HCT116 (cell line): ENCODE results near the gene ALG1. TPM values are rescaled to one million over a fixed set of nuclear protein-coding genes. Genes with fewer than 3 reads are reported as not detected.

Experiments used
- ATAC-seq: fragments of 200-7000 bp; cut with Tn5 transposase; 2 replicates; pipeline ENCODE4 v1.9.1; 2020; ENCODE audit warnings: mild to moderate bottlenecking, moderate library complexity
- BruUV-seq: library from RNA; stranded (reverse); fragments of 400-500 nt; replicated peaks from 2 replicates; lab custom pipeline; 2021; lab: Mats Ljungman, UMichigan
- CTCF ChIA-PET: fragments of 300-600 bp; sonication (Branson Sonifier 250); formaldehyde crosslinking; loops from one replicate; lab custom pipeline; 2021; ENCODE audit warnings: antibody characterized with exemption; lab: Charles Lee
- POLR2A ChIA-PET: fragments of 300-600, 350-600 bp; sonication (Branson Sonifier 250); formaldehyde crosslinking; loops from one replicate; lab custom pipeline; 2021; ENCODE audit warnings: antibody characterized with exemption; lab: Charles Lee
- RAD21 ChIA-PET, 2 experiments: fragments of 300-600 bp; sonication (Branson Sonifier 250); formaldehyde crosslinking; loops; one replicate each; lab custom pipeline; 2023; ENCODE audit warnings: low total read pairs in 2 of 2; ENCODE audit not compliant: uncharacterized antibody in 2 of 2, unreplicated experiment in 2 of 2, low non-redundant PET in 1 of 2; lab: Charles Lee
- DNase-seq: peaks from one replicate; pipeline ENCODE4 v3.0.0-alpha.2; 2010; ENCODE audit warnings: low read depth, low spot score
- H2AFZ ChIP-seq: fragments of 200-600 bp; shearing (Covaris generic), sonication (generic); 2 replicates; pipeline ENCODE4 v1.6.1; 2017; ENCODE audit warnings: low read depth, mixed run types, mixed read lengths, antibody characterized with exemption, low read length; ENCODE audit not compliant: poor library complexity, severe bottlenecking
- H3K27ac ChIP-seq: 2 replicates; pipeline ENCODE4 v1.5.1; 2012; ENCODE audit warnings: low read depth, low read length
- H3K27me3 ChIP-seq: fragments of 200-600 bp; sonication (generic); 2 replicates; pipeline ENCODE4 v1.6.1; 2016; ENCODE audit warnings: mixed run types, low read length, mixed read lengths; ENCODE audit not compliant: insufficient read depth
- H3K36me3 ChIP-seq, 2 experiments: fragments of 200-500 bp in 1 of 2; fragments of 200-600 bp in 1 of 2; sonication (Bioruptor generic) in 1 of 2; sonication (generic) in 1 of 2; 2 replicates each; pipeline versions ENCODE4 v1.5.1 to v1.6.1; 2014 to 2016; ENCODE audit warnings: low read length in 2 of 2, inconsistent platforms in 1 of 2, mixed read lengths in 1 of 2, mixed run types in 1 of 2; ENCODE audit not compliant: insufficient read depth in 2 of 2, control insufficient read depth in 1 of 2
- H3K4me1 ChIP-seq, 2 experiments: fragments of 200-600 bp in 1 of 2; sonication (generic) in 1 of 2; 2 replicates each; pipeline versions ENCODE4 v1.5.1 to v1.6.1; 2012 to 2017; ENCODE audit warnings: low read length in 2 of 2, inconsistent platforms in 1 of 2, mild to moderate bottlenecking in 1 of 2, mixed read lengths in 1 of 2, mixed run types in 1 of 2, moderate library complexity in 1 of 2; ENCODE audit not compliant: insufficient read depth in 2 of 2, control insufficient read depth in 1 of 2
- H3K4me2 ChIP-seq: fragments of 200-600 bp; sonication (generic); 2 replicates; pipeline ENCODE4 v1.6.1; 2017; ENCODE audit warnings: mixed run types, low read length, mixed read lengths
- H3K4me3 ChIP-seq, 2 experiments: fragments of 200-600 bp in 1 of 2; sonication (generic) in 1 of 2; replicated peaks in 1 of 2; 2 replicates each; pipeline ENCODE4 v1.5.1; 2011 to 2016; ENCODE audit warnings: low read length in 2 of 2, control low read depth in 1 of 2, low read depth in 1 of 2, mild to moderate bottlenecking in 1 of 2, mixed read lengths in 1 of 2, mixed run types in 1 of 2
- H3K79me2 ChIP-seq: fragments of 200-600 bp; sonication (generic); 2 replicates; pipeline ENCODE4 v1.6.1; 2017; ENCODE audit warnings: mild to moderate bottlenecking, mixed run types, low read length, moderate library complexity, mixed read lengths; ENCODE audit not compliant: insufficient read depth
- H3K9ac ChIP-seq: fragments of 200-600 bp; sonication (generic); 2 replicates; pipeline ENCODE4 v1.6.1; 2016; ENCODE audit warnings: low read length, mixed read lengths
- H3K9me2 ChIP-seq: fragments of 200-600 bp; sonication (generic), shearing (Covaris generic); 2 replicates; pipeline ENCODE4 v1.6.1; 2017; ENCODE audit warnings: mixed run types, mild to moderate bottlenecking, moderate library complexity; ENCODE audit not compliant: insufficient read depth
- H3K9me3 ChIP-seq, 2 experiments: fragments of 200-500 bp in 1 of 2; fragments of 200-600 bp in 1 of 2; sonication (Bioruptor generic) in 1 of 2; sonication (generic) in 1 of 2; 2 replicates each; pipeline ENCODE4 v1.6.1; 2014 to 2017; ENCODE audit warnings: low read length in 2 of 2, mixed read lengths in 2 of 2, inconsistent platforms in 1 of 2, low read depth in 1 of 2, mild to moderate bottlenecking in 1 of 2, mixed run types in 1 of 2, moderate library complexity in 1 of 2; ENCODE audit not compliant: control insufficient read depth in 1 of 2, insufficient read depth in 1 of 2
- H4K20me1 ChIP-seq: fragments of 200-600 bp; sonication (generic), shearing (Covaris generic); 2 replicates; pipeline ENCODE4 v1.6.1; 2017; ENCODE audit warnings: mixed run types, mild to moderate bottlenecking, moderate library complexity; ENCODE audit not compliant: insufficient read depth
- CBX3 ChIP-seq: IDR thresholded peaks from 2 replicates; pipeline ENCODE4 v1.6.1; 2012; ENCODE audit warnings: low read depth
- CEBPB ChIP-seq: IDR thresholded peaks from 2 replicates; pipeline ENCODE4 v1.6.1; 2012; ENCODE audit warnings: low read depth
- EZH2 ChIP-seq: fragments of 200-600 bp; sonication (generic); IDR thresholded peaks from 2 replicates; pipeline ENCODE4 v1.6.1; 2017; ENCODE audit warnings: antibody characterized with exemption, mixed run types
- EZH2phosphoT487 ChIP-seq: fragments of 200-600 bp; IDR thresholded peaks from 2 replicates; pipeline ENCODE4 v1.6.1; 2018; ENCODE audit warnings: antibody characterized with exemption, borderline replicate concordance
- JUND ChIP-seq: IDR thresholded peaks from 2 replicates; pipeline ENCODE4 v1.6.1; 2012
- POLR2A ChIP-seq: IDR thresholded peaks from 2 replicates; pipeline ENCODE4 v1.7.0; 2011; ENCODE audit warnings: borderline replicate concordance; ENCODE audit not compliant: insufficient read depth, insufficient read length; ENCODE audit errors: extremely low read depth
- RAD21 ChIP-seq: IDR thresholded peaks from 2 replicates; pipeline ENCODE4 v1.6.1; 2012; ENCODE audit warnings: low read depth, mild to moderate bottlenecking
- SIN3A ChIP-seq: IDR thresholded peaks from 2 replicates; pipeline ENCODE4 v1.6.1; 2012; ENCODE audit warnings: low read depth
- SP1 ChIP-seq: IDR thresholded peaks from 2 replicates; pipeline ENCODE4 v1.6.1; 2012; ENCODE audit warnings: low read depth
- SRF ChIP-seq: IDR thresholded peaks from 2 replicates; pipeline ENCODE4 v1.6.1; 2012; ENCODE audit warnings: low read depth
- TCF7L2 ChIP-seq: IDR thresholded peaks from 2 replicates; pipeline ENCODE4 v1.7.0; 2011; ENCODE audit warnings: borderline replicate concordance, inconsistent platforms; ENCODE audit not compliant: insufficient read depth, insufficient read length; ENCODE audit errors: extremely low read depth
- YY1 ChIP-seq: IDR thresholded peaks from 2 replicates; pipeline ENCODE4 v1.6.1; 2011; ENCODE audit warnings: low read length, low read depth, moderate library complexity, mild to moderate bottlenecking; ENCODE audit not compliant: insufficient replicate concordance; ENCODE audit errors: extremely low read depth
- ZFX ChIP-seq: fragments of 450-650 bp; IDR thresholded peaks from 2 replicates; pipeline ENCODE4 v1.6.1; 2017
- ZNF274 ChIP-seq: fragments of 200-500 bp; sonication (Bioruptor generic); IDR thresholded peaks from 2 replicates; pipeline ENCODE4 v1.6.1; 2014; ENCODE audit warnings: mild to moderate bottlenecking, low read depth, low read length, inconsistent platforms
- intact Hi-C: fragments of 100-400 bp; cut with micrococcal nuclease; formaldehyde crosslinking; loops from 2 replicates; pipeline ENCODE4 v1.10.0; 2022
- total RNA-seq: library from RNA; stranded (reverse); gene quantifications from one replicate; pipeline ENCODE4 v1.2.1, GENCODE V29; 2021; ENCODE audit not compliant: unreplicated experiment
- TF ChIP-seq, protein P1 (sequence below): IDR thresholded peaks from 2 replicates; pipeline ENCODE4 v1.6.1; 2011; ENCODE audit warnings: mild to moderate bottlenecking, low read length, moderate library complexity; ENCODE audit not compliant: insufficient replicate concordance; ENCODE audit errors: extremely low read depth
- TF ChIP-seq, protein P2 (sequence below): IDR thresholded peaks from 2 replicates; pipeline ENCODE4 v1.6.1; 2012
- TF ChIP-seq, protein P3 (sequence below), 3 experiments: fragments of 200-600 bp in 1 of 3; sonication (generic) in 1 of 3; IDR thresholded peaks in 2 of 3; conservative IDR thresholded peaks in 1 of 3; 2 replicates each; pipeline ENCODE4 v1.5.1; 2012 to 2017; ENCODE audit warnings: low read depth in 2 of 3, low read length in 2 of 3, antibody characterized with exemption in 1 of 3, borderline replicate concordance in 1 of 3, control low read depth in 1 of 3, mild to moderate bottlenecking in 1 of 3, mixed read lengths in 1 of 3, mixed run types in 1 of 3, moderate library complexity in 1 of 3; ENCODE audit not compliant: insufficient read depth in 1 of 3
- TF ChIP-seq, protein P4 (sequence below): IDR thresholded peaks from 2 replicates; pipeline ENCODE4 v1.6.1; 2012
- TF ChIP-seq, protein P5 (sequence below): IDR thresholded peaks from 2 replicates; pipeline ENCODE4 v1.6.1; 2012; ENCODE audit warnings: low read depth

Gene ALG1
- total RNA-seq, 1 experiment from 2014 or later = 27.1 TPM

DNA sequence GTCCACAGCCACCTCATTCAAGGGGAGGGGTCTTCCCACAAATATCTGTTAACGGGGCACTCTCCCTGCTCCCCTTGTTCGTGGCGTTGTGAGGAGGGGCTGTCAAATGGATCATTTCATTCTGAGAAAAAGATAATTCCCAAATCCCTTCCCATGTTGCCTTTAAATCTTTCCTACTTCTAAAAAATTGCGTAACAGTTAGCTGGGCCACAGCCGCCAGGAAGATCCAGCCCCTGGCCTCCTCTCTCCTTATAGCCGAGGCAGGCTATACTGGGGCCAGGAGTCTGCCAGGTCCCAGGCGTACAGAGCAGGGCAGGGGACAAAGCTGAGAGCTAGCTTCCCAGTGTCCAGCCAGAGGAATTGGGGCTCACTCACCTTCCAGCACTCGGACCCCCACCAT, 6.3 kb upstream of the ALG1 start:
- ChIA-PET RAD21 (no interaction called here), POLR2A (no interaction called here), CTCF (interaction anchor here (0.8 kb wide), 1 partner anchor 9 kb away, joined by 3 read pairs; no protein-coding TSS in a partner anchor)
- DNase-seq = no peak
- TF ChIP-seq POLR2A (no peak), EZH2 (no peak), JUND (no peak), SIN3A (no peak), ZFX (no peak), SP1 (no peak), CEBPB (no peak), CBX3 (no peak), TCF7L2 (no peak), SRF (no peak), ZNF274 (no peak), EZH2phosphoT487 (no peak), RAD21 (no peak), YY1 (no peak)
- TF ChIP-seq, protein P1, sequence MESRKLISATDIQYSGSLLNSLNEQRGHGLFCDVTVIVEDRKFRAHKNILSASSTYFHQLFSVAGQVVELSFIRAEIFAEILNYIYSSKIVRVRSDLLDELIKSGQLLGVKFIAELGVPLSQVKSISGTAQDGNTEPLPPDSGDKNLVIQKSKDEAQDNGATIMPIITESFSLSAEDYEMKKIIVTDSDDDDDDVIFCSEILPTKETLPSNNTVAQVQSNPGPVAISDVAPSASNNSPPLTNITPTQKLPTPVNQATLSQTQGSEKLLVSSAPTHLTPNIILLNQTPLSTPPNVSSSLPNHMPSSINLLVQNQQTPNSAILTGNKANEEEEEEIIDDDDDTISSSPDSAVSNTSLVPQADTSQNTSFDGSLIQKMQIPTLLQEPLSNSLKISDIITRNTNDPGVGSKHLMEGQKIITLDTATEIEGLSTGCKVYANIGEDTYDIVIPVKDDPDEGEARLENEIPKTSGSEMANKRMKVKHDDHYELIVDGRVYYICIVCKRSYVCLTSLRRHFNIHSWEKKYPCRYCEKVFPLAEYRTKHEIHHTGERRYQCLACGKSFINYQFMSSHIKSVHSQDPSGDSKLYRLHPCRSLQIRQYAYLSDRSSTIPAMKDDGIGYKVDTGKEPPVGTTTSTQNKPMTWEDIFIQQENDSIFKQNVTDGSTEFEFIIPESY = no peak
- TF ChIP-seq, protein P2, sequence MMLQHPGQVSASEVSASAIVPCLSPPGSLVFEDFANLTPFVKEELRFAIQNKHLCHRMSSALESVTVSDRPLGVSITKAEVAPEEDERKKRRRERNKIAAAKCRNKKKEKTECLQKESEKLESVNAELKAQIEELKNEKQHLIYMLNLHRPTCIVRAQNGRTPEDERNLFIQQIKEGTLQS = no peak
- TF ChIP-seq, protein P3, sequence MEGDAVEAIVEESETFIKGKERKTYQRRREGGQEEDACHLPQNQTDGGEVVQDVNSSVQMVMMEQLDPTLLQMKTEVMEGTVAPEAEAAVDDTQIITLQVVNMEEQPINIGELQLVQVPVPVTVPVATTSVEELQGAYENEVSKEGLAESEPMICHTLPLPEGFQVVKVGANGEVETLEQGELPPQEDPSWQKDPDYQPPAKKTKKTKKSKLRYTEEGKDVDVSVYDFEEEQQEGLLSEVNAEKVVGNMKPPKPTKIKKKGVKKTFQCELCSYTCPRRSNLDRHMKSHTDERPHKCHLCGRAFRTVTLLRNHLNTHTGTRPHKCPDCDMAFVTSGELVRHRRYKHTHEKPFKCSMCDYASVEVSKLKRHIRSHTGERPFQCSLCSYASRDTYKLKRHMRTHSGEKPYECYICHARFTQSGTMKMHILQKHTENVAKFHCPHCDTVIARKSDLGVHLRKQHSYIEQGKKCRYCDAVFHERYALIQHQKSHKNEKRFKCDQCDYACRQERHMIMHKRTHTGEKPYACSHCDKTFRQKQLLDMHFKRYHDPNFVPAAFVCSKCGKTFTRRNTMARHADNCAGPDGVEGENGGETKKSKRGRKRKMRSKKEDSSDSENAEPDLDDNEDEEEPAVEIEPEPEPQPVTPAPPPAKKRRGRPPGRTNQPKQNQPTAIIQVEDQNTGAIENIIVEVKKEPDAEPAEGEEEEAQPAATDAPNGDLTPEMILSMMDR (IDR thresholded peaks at IDR 0.05 in 2 of 3, conservative IDR thresholded peaks at IDR 0.05 in 1 of 3; ENCODE audit: borderline replicate concordance in 1 of 3, insufficient read depth in 1 of 3, low read depth in 2 of 3, low read length in 2 of 3) = no peak
- TF ChIP-seq, protein P4, sequence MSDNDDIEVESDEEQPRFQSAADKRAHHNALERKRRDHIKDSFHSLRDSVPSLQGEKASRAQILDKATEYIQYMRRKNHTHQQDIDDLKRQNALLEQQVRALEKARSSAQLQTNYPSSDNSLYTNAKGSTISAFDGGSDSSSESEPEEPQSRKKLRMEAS = no peak
- TF ChIP-seq, protein P5, sequence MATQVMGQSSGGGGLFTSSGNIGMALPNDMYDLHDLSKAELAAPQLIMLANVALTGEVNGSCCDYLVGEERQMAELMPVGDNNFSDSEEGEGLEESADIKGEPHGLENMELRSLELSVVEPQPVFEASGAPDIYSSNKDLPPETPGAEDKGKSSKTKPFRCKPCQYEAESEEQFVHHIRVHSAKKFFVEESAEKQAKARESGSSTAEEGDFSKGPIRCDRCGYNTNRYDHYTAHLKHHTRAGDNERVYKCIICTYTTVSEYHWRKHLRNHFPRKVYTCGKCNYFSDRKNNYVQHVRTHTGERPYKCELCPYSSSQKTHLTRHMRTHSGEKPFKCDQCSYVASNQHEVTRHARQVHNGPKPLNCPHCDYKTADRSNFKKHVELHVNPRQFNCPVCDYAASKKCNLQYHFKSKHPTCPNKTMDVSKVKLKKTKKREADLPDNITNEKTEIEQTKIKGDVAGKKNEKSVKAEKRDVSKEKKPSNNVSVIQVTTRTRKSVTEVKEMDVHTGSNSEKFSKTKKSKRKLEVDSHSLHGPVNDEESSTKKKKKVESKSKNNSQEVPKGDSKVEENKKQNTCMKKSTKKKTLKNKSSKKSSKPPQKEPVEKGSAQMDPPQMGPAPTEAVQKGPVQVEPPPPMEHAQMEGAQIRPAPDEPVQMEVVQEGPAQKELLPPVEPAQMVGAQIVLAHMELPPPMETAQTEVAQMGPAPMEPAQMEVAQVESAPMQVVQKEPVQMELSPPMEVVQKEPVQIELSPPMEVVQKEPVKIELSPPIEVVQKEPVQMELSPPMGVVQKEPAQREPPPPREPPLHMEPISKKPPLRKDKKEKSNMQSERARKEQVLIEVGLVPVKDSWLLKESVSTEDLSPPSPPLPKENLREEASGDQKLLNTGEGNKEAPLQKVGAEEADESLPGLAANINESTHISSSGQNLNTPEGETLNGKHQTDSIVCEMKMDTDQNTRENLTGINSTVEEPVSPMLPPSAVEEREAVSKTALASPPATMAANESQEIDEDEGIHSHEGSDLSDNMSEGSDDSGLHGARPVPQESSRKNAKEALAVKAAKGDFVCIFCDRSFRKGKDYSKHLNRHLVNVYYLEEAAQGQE = no peak
- H3K36me3 ChIP-seq = no peaks in the 10 kb centered on the region
- intact Hi-C loops = no loop called here
- H3K27ac ChIP-seq = no peak overlapping the region
- no peaks in the 10 kb centered on the region for H4K20me1 ChIP-seq
- H3K9ac ChIP-seq = no peak overlapping the region
- H3K4me3 ChIP-seq = no peak overlapping the region
- BruUV-seq = no TSS peak
- no peaks in the 10 kb centered on the region for H3K9me2 ChIP-seq
- no peak overlapping the region for H2AFZ ChIP-seq
- H3K27me3 ChIP-seq = peaks cover 15% of the 10 kb centered on the region; the same call in 1 of the 2 replicates
- no peaks in the 10 kb centered on the region for H3K79me2 ChIP-seq
- no peaks in the 10 kb centered on the region for H3K4me1 ChIP-seq
- no peak for ATAC-seq
- H3K4me2 ChIP-seq = no peak overlapping the region
- H3K9me3 ChIP-seq = no peaks in the 10 kb centered on the region
